BLaER1 (cell line): ENCODE data around the gene ANKRD13D.
A peak's percentile ranks its signal among the peaks of the same experiment; 100 is the strongest.

Source experiments
- H3K27ac ChIP-seq: shearing (Covaris generic); formaldehyde crosslinking; 2 replicates; pipeline ENCODE4 v1.8.1; 2022
- H3K27me3 ChIP-seq: shearing (Covaris generic); formaldehyde crosslinking; 2 replicates; pipeline ENCODE4 v1.8.1; 2022
- H3K36me3 ChIP-seq: shearing (Covaris generic); formaldehyde crosslinking; 2 replicates; pipeline ENCODE4 v1.8.1; 2022
- H3K4me1 ChIP-seq: shearing (Covaris generic); formaldehyde crosslinking; 2 replicates; pipeline ENCODE4 v1.8.1; 2022
- H3K4me2 ChIP-seq: shearing (Covaris generic); formaldehyde crosslinking; 2 replicates; pipeline ENCODE4 v1.8.1; 2022
- H3K4me3 ChIP-seq: shearing (Covaris generic); formaldehyde crosslinking; 2 replicates; pipeline ENCODE4 v1.8.1; 2022
- H3K9ac ChIP-seq: shearing (Covaris generic); formaldehyde crosslinking; 2 replicates; pipeline ENCODE4 v1.8.1; 2022
- H3K9me3 ChIP-seq: shearing (Covaris generic); formaldehyde crosslinking; 2 replicates; pipeline ENCODE4 v1.8.1; 2022
- H4K20me1 ChIP-seq: shearing (Covaris generic); formaldehyde crosslinking; 2 replicates; pipeline ENCODE4 v1.8.1; 2022
- Cebpa-rat ChIP-seq: shearing (Covaris generic); IDR thresholded peaks from 2 replicates; pipeline ENCODE4 v1.8.1; 2022

Gene ANKRD13D

GRCh38 chr11:67291481-67292381 lies 2.6 kb downstream of the ANKRD13D start:
- Histone ChIP-seq H3K27ac (0 out of 2 replicates have a peak overlapping the region, but pooled peaks have one; percentile 22), H3K9ac (peak overlapping the region; percentile 100; the same call in 1 of the 2 replicates), H3K4me3 (no peak overlapping the region), H3K4me2 (peak overlapping the region; percentile 95), H3K9me3 (peaks cover 19% of the 10 kb centered on the region), H3K36me3 (peaks cover 73% of the 10 kb centered on the region), H4K20me1 (peaks cover 27% of the 10 kb centered on the region; the same call in 1 of the 2 replicates), H3K27me3 (no peaks in the 10 kb centered on the region), H3K4me1 (peaks cover 54% of the 10 kb centered on the region)
- no peak for TF ChIP-seq Cebpa-rat

- no peak for TF ChIP-seq Cebpa-rat
- H3K9me3 ChIP-seq, result peaks cover 19% of the 10 kb centered on the region
- no peak overlapping the region for H3K9ac ChIP-seq
- peaks cover 35% of the 10 kb centered on the region; the same call in 1 of the 2 replicates for H4K20me1 ChIP-seq
- H3K36me3 ChIP-seq, result peaks cover 73% of the 10 kb centered on the region
- no peak overlapping the region for H3K27ac ChIP-seq
- peaks cover 45% of the 10 kb centered on the region for H3K4me1 ChIP-seq
- H3K4me2 ChIP-seq, result peak overlapping the region; percentile 95
- no peaks in the 10 kb centered on the region for H3K27me3 ChIP-seq
- no peak overlapping the region for H3K4me3 ChIP-seq
These were observed 3.6 kb downstream of the ANKRD13D start for GRCh38 chr11:67292671-67293070.

GRCh38 chr11:67293090-67293489 lies 4.0 kb downstream of the ANKRD13D start:
- no peak overlapping the region for H3K9ac ChIP-seq
- peaks cover 40% of the 10 kb centered on the region for H3K4me1 ChIP-seq
- H4K20me1 ChIP-seq, result peaks cover 39% of the 10 kb centered on the region; the same call in 1 of the 2 replicates
- H3K9me3 ChIP-seq, result peaks cover 19% of the 10 kb centered on the region
- no peaks in the 10 kb centered on the region for H3K27me3 ChIP-seq
- no peak for TF ChIP-seq Cebpa-rat
- peaks cover 77% of the 10 kb centered on the region for H3K36me3 ChIP-seq
- peak overlapping the region; percentile 95 for H3K4me2 ChIP-seq
- no peak overlapping the region for H3K27ac ChIP-seq
- no peak overlapping the region for H3K4me3 ChIP-seq

- peaks cover 96% of the 10 kb centered on the region for H3K36me3 ChIP-seq
- H3K27ac ChIP-seq, result no peak overlapping the region
- H3K9me3 ChIP-seq, result peaks cover 19% of the 10 kb centered on the region
- no peak overlapping the region for H3K4me2 ChIP-seq
- no peaks in the 10 kb centered on the region for H3K27me3 ChIP-seq
- H3K4me3 ChIP-seq, result no peak overlapping the region
- no peak overlapping the region for H3K9ac ChIP-seq
- peaks cover 33% of the 10 kb centered on the region for H3K4me1 ChIP-seq
- no peak for TF ChIP-seq Cebpa-rat
- peaks cover 44% of the 10 kb centered on the region; the same call in 1 of the 2 replicates for H4K20me1 ChIP-seq
These were observed 6.7 kb downstream of the ANKRD13D start for GRCh38 chr11:67295846-67296245.

- no peak overlapping the region for H3K4me2 ChIP-seq
- peaks cover 19% of the 10 kb centered on the region for H3K9me3 ChIP-seq
- H4K20me1 ChIP-seq, result peaks cover 42% of the 10 kb centered on the region
- no peak overlapping the region for H3K4me3 ChIP-seq
- H3K27me3 ChIP-seq, result no peaks in the 10 kb centered on the region
- H3K27ac ChIP-seq, result no peak overlapping the region
- peaks cover 35% of the 10 kb centered on the region for H3K4me1 ChIP-seq
- peaks cover 92% of the 10 kb centered on the region for H3K36me3 ChIP-seq
- no peak overlapping the region for H3K9ac ChIP-seq
- no peak for TF ChIP-seq Cebpa-rat
These were observed 9.7 kb downstream of the ANKRD13D start for GRCh38 chr11:67298786-67299185.

- Histone ChIP-seq H3K4me2 (no peak overlapping the region), H3K27me3 (no peaks in the 10 kb centered on the region), H3K9ac (no peak overlapping the region), H3K4me3 (no peak overlapping the region), H3K36me3 (peaks cover 83% of the 10 kb centered on the region), H3K9me3 (peaks cover 16% of the 10 kb centered on the region), H3K27ac (no peak overlapping the region), H4K20me1 (peaks cover 42% of the 10 kb centered on the region), H3K4me1 (peaks cover 43% of the 10 kb centered on the region)
- TF ChIP-seq Cebpa-rat, result no peak
These were observed 10.5 kb downstream of the ANKRD13D start for GRCh38 chr11:67299471-67300191.

GRCh38 chr11:67300256-67300755 lies 11.2 kb downstream of the ANKRD13D start:
- Histone ChIP-seq H3K27me3 (no peaks in the 10 kb centered on the region), H3K4me3 (no peak overlapping the region), H4K20me1 (peaks cover 42% of the 10 kb centered on the region), H3K9me3 (peaks cover 9% of the 10 kb centered on the region), H3K36me3 (peaks cover 77% of the 10 kb centered on the region), H3K4me2 (no peak overlapping the region), H3K9ac (no peak overlapping the region), H3K4me1 (peaks cover 50% of the 10 kb centered on the region), H3K27ac (peak overlapping the region; percentile 95; the same call in 1 of the 2 replicates)
- no peak for TF ChIP-seq Cebpa-rat

- Histone ChIP-seq H3K27me3 (no peaks in the 10 kb centered on the region), H3K9me3 (peaks cover 4% of the 10 kb centered on the region), H3K9ac (no peak overlapping the region), H3K27ac (peak overlapping the region; percentile 95; the same call in 1 of the 2 replicates), H3K4me3 (no peak overlapping the region), H3K36me3 (peaks cover 71% of the 10 kb centered on the region), H3K4me2 (peak overlapping the region; percentile 95), H4K20me1 (peaks cover 42% of the 10 kb centered on the region), H3K4me1 (peaks cover 55% of the 10 kb centered on the region)
- TF ChIP-seq Cebpa-rat, result no peak
These were observed 11.7 kb downstream of the ANKRD13D start for GRCh38 chr11:67300756-67301312.

- no peak for TF ChIP-seq Cebpa-rat
- Histone ChIP-seq H3K27me3 (no peaks in the 10 kb centered on the region), H3K9ac (peak overlapping the region; percentile 91), H4K20me1 (peaks cover 42% of the 10 kb centered on the region), H3K4me2 (peak overlapping the region; percentile 95), H3K9me3 (no peaks in the 10 kb centered on the region), H3K27ac (peak overlapping the region; percentile 95), H3K4me3 (peak overlapping the region; percentile 79), H3K4me1 (peaks cover 55% of the 10 kb centered on the region), H3K36me3 (peaks cover 69% of the 10 kb centered on the region)
These were observed 12.3 kb downstream of the ANKRD13D start for GRCh38 chr11:67301313-67301921.
